GM12878 (cell line): ENCODE data around the gene RAB40B. TPM values are rescaled to one million over a fixed set of nuclear protein-coding genes. Genes with fewer than 3 reads are reported as not detected.

Experiments used
- ATAC-seq: fragments of 200-7000 bp; cut with Tn5 transposase; 3 replicates; pipeline ENCODE4 v1.9.1; 2020; ENCODE audit warnings: mild to moderate bottlenecking, moderate library complexity
- BruUV-seq: library from RNA; stranded (reverse); fragments of 400-500 nt; replicated peaks from 2 replicates; lab custom pipeline; 2021; lab: Mats Ljungman, UMichigan
- CTCF ChIA-PET: fragments of 300-600 bp; sonication (Branson Sonifier 250); formaldehyde crosslinking; extraction: SDS; loops from one replicate; lab custom pipeline; 2021; ENCODE audit warnings: inconsistent platforms; lab: Yijun Ruan, JAX
- POLR2A ChIA-PET: fragments of 350-600 bp; formaldehyde crosslinking; extraction: SDS; loops from one replicate; lab custom pipeline; 2021; ENCODE audit warnings: inconsistent platforms; lab: Charles Lee
- RAD21 ChIA-PET: fragments of 300-600 bp; sonication (Branson Sonifier 250); formaldehyde crosslinking; loops from one replicate; lab custom pipeline; 2023; ENCODE audit warnings: antibody characterized with exemption; ENCODE audit not compliant: unreplicated experiment; lab: Charles Lee
- SMC1A ChIA-PET: fragments of 300-600 bp; sonication (Branson Sonifier 250); formaldehyde crosslinking; loops from one replicate; lab custom pipeline; 2023; ENCODE audit not compliant: unreplicated experiment, uncharacterized antibody; lab: Charles Lee
- DNase-seq: peaks from one replicate; pipeline ENCODE4 v3.0.0-alpha.2; 2011; ENCODE audit warnings: low read depth, low spot score
- FAIRE-seq: peaks from 3 replicates; lab custom pipeline; 2011; peaks lifted over from hg19 to GRCh38; lab: Jason Lieb, UNC
- H2AFZ ChIP-seq: 2 replicates; pipeline ENCODE4 v1.6.0; 2011; ENCODE audit warnings: low read depth, low read length, control low read depth; ENCODE audit not compliant: control insufficient read depth
- H3K27ac ChIP-seq: 2 replicates; pipeline ENCODE4 v1.5.1; 2011; ENCODE audit warnings: control low read depth; ENCODE audit not compliant: control insufficient read depth, insufficient read depth
- H3K27me3 ChIP-seq, 2 experiments: replicated peaks in 1 of 2; 2 replicates each; pipeline versions ENCODE4 v1.6.0 to v1.6.1; 2011; ENCODE audit warnings: low read length in 1 of 2; ENCODE audit not compliant: control insufficient read depth in 2 of 2, insufficient read depth in 2 of 2
- H3K36me3 ChIP-seq, 2 experiments: 2 replicates each; pipeline ENCODE4 v1.5.1; 2011; ENCODE audit warnings: low read length in 1 of 2; ENCODE audit not compliant: control insufficient read depth in 2 of 2, insufficient read depth in 2 of 2
- H3K4me1 ChIP-seq: 2 replicates; pipeline ENCODE4 v1.6.1; 2011; ENCODE audit warnings: mild to moderate bottlenecking, low read length, moderate library complexity, mixed read lengths; ENCODE audit not compliant: control insufficient read depth, insufficient read depth
- H3K4me2 ChIP-seq: 2 replicates; pipeline ENCODE4 v1.6.0; 2011; ENCODE audit warnings: control low read depth; ENCODE audit not compliant: control insufficient read depth, insufficient read depth
- H3K4me3 ChIP-seq: fragments of 200-600 bp; sonication (generic); 2 replicates; pipeline ENCODE4 v1.5.1; 2016
- H3K79me2 ChIP-seq: 2 replicates; pipeline ENCODE4 v1.6.0; 2011; ENCODE audit warnings: low read length; ENCODE audit not compliant: control insufficient read depth, insufficient read depth
- H3K9ac ChIP-seq: 2 replicates; pipeline ENCODE4 v1.8.0; 2011; ENCODE audit warnings: low read length, control low read depth, mixed read lengths; ENCODE audit not compliant: control insufficient read depth, insufficient read depth
- H3K9me3 ChIP-seq: replicated peaks from 3 replicates; pipeline ENCODE4 v1.5.1; 2011; ENCODE audit warnings: mild to moderate bottlenecking, low read length; ENCODE audit not compliant: control insufficient read depth, insufficient read depth
- H4K20me1 ChIP-seq: 2 replicates; pipeline ENCODE4 v1.6.0; 2011; ENCODE audit not compliant: control insufficient read depth, insufficient read depth
- BCL11A ChIP-seq: IDR thresholded peaks from 2 replicates; pipeline ENCODE4 v1.6.1; 2011; ENCODE audit warnings: low read depth, low read length
- BHLHE40 ChIP-seq, 2 experiments: fragments of 450-650 bp in 1 of 2; IDR thresholded peaks; 2 replicates each; pipeline ENCODE4 v1.6.1; 2011 to 2017; ENCODE audit warnings: low read depth in 2 of 2, borderline replicate concordance in 1 of 2, improper control_type of control experiment in 1 of 2, low read length in 1 of 2, mild to moderate bottlenecking in 1 of 2
- MYB ChIP-seq: fragments of 150-350 bp; IDR thresholded peaks from 2 replicates; pipeline ENCODE4 v1.6.1; 2014; ENCODE audit warnings: mild to moderate bottlenecking, low read depth, low read length, borderline replicate concordance
- NFYA ChIP-seq: IDR thresholded peaks from 2 replicates; pipeline ENCODE4 v1.6.1; 2011; ENCODE audit warnings: low read depth, mild to moderate bottlenecking, low read length, improper control_type of control experiment, borderline replicate concordance
- NR2C2 ChIP-seq: IDR thresholded peaks from 2 replicates; pipeline ENCODE4 v1.6.1; 2011; ENCODE audit warnings: borderline replicate concordance, low read depth; ENCODE audit not compliant: control insufficient read depth, insufficient read length
- NR2F1 ChIP-seq: fragments of 450-650 bp; conservative IDR thresholded peaks from 2 replicates; pipeline ENCODE4 v1.6.1; 2017; ENCODE audit warnings: mild to moderate bottlenecking
- RAD51 ChIP-seq: fragments of 450-650 bp; IDR thresholded peaks from 2 replicates; pipeline ENCODE4 v1.6.1; 2016; ENCODE audit warnings: moderate library complexity, mild to moderate bottlenecking, inconsistent platforms
- SMARCA5 ChIP-seq: fragments of 450-650 bp; IDR thresholded peaks from 2 replicates; pipeline ENCODE4 v1.6.1; 2017; ENCODE audit warnings: mild to moderate bottlenecking
- SREBF2 ChIP-seq: IDR thresholded peaks from 2 replicates; pipeline ENCODE4 v1.6.1; 2012; ENCODE audit warnings: mild to moderate bottlenecking, low read length
- TAF1 ChIP-seq: IDR thresholded peaks from 2 replicates; pipeline ENCODE4 v1.6.1; 2011; ENCODE audit warnings: mild to moderate bottlenecking, low read depth, low read length, borderline replicate concordance
- ZNF24 ChIP-seq: fragments of 450-650 bp; IDR thresholded peaks from 2 replicates; pipeline ENCODE4 v1.6.1; 2017; ENCODE audit warnings: antibody characterized with exemption, mild to moderate bottlenecking
- WGBS: methylation state at CpG from one replicate; pipeline ENCODE4 v1.1.6; 2016; ENCODE audit warnings: low lambda C conversion rate; ENCODE audit not compliant: insufficient replicate concordance, insufficient coverage; ENCODE audit errors: missing lambda C conversion rate; 5-methylcytosine and 5-hydroxymethylcytosine counted together
- in situ Hi-C: fragments of 300-500 bp; cut with MboI; formaldehyde crosslinking; loops from 9 replicates; pipeline ENCODE4 v1.14.3; 2018; ENCODE audit warnings: mixed read lengths
- intact Hi-C: fragments of 100-400 bp; cut with micrococcal nuclease; formaldehyde crosslinking; loops from one replicate; pipeline ENCODE4 v1.14.2; 2022; ENCODE audit not compliant: unreplicated experiment
- polyA plus RNA-seq, 11 experiments: library from polyadenylated mRNA; depleted of rRNA in 4 of 11; unstranded in 6 of 11; stranded (reverse) in 5 of 11; fragments of >200 nt; fragmentation: Nextera tagmentation in 4 of 11; fragmentation: Illumina TruSeq in 1 of 11; extraction: Ambion mirVana in 4 of 11; extraction: Trizol in 1 of 11; gene quantifications; 1 replicate in 1 of 11; 2 replicates in 10 of 11; pipeline versions ENCODE4 v1.2.1 to v1.2.3, GENCODE V29; 2011 to 2016; ENCODE audit warnings: inconsistent platforms in 2 of 11, missing spikeins in 2 of 11, low read depth in 1 of 11
- total RNA-seq, 4 experiments: library from RNA; depleted of rRNA in 3 of 4; stranded (reverse); fragments of >200 nt in 3 of 4; fragmentation: Illumina TruSeq in 1 of 4; extraction: Trizol in 1 of 4; gene quantifications; 2 replicates each; pipeline versions ENCODE4 v1.2.1 to v1.2.3, GENCODE V29; 2013 to 2021
- TF ChIP-seq, protein P1 (sequence below): fragments of 450-650 bp; IDR thresholded peaks from 2 replicates; pipeline ENCODE4 v1.6.1; 2016; ENCODE audit warnings: mild to moderate bottlenecking, moderate library complexity, borderline replicate concordance
- TF ChIP-seq, protein P2 (sequence below): fragments of 450-650 bp; IDR thresholded peaks from 2 replicates; pipeline ENCODE4 v1.6.1; 2016; ENCODE audit warnings: mild to moderate bottlenecking
- TF ChIP-seq, protein P3 (sequence below): fragments of 150-350 bp; IDR thresholded peaks from 2 replicates; pipeline ENCODE4 v1.6.1; 2014; ENCODE audit warnings: mild to moderate bottlenecking, low read depth, low read length
- TF ChIP-seq, protein P4 (sequence below): IDR thresholded peaks from 2 replicates; pipeline ENCODE4 v1.6.1; 2011; ENCODE audit warnings: low read depth, mild to moderate bottlenecking, low read length, moderate library complexity, borderline replicate concordance; ENCODE audit errors: extremely low read depth

The RAB40B gene
- total and polyA plus RNA-seq, 10 of the 15 experiments (the other 5 are each of a cell fraction or from before 2014, with no cell fraction given), result 0.06 to 2.8 (median 1.4) TPM

DNA sequence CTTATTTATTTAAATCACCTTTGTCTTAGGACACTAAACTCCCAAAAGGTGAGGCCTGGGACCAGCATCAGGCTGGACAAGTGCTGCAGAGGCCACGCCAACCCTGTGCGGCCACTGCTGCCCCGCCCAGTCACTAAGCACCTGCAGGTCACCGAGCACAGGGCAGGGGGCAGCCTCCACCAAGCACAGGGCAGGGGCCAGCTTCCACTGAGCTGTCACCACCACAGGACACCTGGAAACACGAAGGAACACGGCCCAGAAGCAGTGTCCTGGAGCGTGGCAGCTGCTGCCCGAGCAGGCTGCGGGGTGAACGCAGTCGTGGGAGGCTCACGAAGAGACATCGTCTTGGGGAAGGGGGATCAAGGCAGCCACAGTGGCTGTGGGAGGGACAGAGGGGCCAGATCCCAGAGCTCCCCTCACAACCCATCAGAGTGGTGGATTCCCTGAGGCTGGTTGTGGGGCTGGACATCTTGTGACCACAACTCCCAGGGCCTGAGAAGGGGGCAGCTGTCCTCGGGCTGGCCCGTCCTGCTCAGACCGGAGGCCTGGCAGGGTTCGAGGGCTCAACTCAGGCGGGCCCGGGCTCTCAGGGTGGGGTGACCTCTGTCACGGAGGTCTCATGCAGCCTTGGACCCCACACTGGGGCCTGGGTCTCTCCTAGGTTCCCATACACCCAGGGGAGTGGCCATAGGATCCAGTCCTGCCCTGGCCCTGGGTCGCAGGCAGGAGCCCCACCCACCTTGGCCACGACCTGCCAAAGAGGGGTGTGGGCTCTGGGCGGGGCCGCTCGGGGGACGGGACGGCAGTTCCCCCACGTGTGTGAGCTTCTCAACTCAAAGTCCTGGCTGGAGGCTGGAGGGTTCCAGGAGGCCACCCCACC is 18.7 kb downstream of the RAB40B start:
- in situ Hi-C loops, result no loop called here
- TF ChIP-seq BCL11A, result no peak
- no peak for TF ChIP-seq NR2F1
- no peak for TF ChIP-seq RAD51
- TF ChIP-seq SREBF2, result no peak
- TF ChIP-seq ZNF24, result no peak
- TF ChIP-seq NFYA, result no peak
- TF ChIP-seq SMARCA5, result no peak
- TF ChIP-seq, protein P1, sequence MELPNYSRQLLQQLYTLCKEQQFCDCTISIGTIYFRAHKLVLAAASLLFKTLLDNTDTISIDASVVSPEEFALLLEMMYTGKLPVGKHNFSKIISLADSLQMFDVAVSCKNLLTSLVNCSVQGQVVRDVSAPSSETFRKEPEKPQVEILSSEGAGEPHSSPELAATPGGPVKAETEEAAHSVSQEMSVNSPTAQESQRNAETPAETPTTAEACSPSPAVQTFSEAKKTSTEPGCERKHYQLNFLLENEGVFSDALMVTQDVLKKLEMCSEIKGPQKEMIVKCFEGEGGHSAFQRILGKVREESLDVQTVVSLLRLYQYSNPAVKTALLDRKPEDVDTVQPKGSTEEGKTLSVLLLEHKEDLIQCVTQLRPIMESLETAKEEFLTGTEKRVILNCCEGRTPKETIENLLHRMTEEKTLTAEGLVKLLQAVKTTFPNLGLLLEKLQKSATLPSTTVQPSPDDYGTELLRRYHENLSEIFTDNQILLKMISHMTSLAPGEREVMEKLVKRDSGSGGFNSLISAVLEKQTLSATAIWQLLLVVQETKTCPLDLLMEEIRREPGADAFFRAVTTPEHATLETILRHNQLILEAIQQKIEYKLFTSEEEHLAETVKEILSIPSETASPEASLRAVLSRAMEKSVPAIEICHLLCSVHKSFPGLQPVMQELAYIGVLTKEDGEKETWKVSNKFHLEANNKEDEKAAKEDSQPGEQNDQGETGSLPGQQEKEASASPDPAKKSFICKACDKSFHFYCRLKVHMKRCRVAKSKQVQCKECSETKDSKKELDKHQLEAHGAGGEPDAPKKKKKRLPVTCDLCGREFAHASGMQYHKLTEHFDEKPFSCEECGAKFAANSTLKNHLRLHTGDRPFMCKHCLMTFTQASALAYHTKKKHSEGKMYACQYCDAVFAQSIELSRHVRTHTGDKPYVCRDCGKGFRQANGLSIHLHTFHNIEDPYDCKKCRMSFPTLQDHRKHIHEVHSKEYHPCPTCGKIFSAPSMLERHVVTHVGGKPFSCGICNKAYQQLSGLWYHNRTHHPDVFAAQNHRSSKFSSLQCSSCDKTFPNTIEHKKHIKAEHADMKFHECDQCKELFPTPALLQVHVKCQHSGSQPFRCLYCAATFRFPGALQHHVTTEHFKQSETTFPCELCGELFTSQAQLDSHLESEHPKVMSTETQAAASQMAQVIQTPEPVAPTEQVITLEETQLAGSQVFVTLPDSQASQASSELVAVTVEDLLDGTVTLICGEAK, result no peak
- TF ChIP-seq NR2C2, result no peak
- TF ChIP-seq, protein P2, sequence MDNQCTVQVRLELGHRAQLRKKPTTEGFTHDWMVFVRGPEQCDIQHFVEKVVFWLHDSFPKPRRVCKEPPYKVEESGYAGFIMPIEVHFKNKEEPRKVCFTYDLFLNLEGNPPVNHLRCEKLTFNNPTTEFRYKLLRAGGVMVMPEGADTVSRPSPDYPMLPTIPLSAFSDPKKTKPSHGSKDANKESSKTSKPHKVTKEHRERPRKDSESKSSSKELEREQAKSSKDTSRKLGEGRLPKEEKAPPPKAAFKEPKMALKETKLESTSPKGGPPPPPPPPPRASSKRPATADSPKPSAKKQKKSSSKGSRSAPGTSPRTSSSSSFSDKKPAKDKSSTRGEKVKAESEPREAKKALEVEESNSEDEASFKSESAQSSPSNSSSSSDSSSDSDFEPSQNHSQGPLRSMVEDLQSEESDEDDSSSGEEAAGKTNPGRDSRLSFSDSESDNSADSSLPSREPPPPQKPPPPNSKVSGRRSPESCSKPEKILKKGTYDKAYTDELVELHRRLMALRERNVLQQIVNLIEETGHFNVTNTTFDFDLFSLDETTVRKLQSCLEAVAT, result no peak
- TF ChIP-seq, protein P3, sequence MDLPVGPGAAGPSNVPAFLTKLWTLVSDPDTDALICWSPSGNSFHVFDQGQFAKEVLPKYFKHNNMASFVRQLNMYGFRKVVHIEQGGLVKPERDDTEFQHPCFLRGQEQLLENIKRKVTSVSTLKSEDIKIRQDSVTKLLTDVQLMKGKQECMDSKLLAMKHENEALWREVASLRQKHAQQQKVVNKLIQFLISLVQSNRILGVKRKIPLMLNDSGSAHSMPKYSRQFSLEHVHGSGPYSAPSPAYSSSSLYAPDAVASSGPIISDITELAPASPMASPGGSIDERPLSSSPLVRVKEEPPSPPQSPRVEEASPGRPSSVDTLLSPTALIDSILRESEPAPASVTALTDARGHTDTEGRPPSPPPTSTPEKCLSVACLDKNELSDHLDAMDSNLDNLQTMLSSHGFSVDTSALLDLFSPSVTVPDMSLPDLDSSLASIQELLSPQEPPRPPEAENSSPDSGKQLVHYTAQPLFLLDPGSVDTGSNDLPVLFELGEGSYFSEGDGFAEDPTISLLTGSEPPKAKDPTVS, result no peak
- TF ChIP-seq TAF1, result no peak
- no peak for TF ChIP-seq MYB
- no peak for TF ChIP-seq BHLHE40 (IDR thresholded peaks at IDR 0.05; ENCODE audit: borderline replicate concordance in 1 of 2, low read depth in 2 of 2, low read length in 1 of 2)
- TF ChIP-seq, protein P4, sequence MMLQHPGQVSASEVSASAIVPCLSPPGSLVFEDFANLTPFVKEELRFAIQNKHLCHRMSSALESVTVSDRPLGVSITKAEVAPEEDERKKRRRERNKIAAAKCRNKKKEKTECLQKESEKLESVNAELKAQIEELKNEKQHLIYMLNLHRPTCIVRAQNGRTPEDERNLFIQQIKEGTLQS, result no peak
- Histone ChIP-seq H3K9ac (no peak overlapping the region), H3K36me3 (no peaks in the 10 kb centered on the region), H3K4me1 (no peaks in the 10 kb centered on the region), H3K4me2 (no peak overlapping the region), H3K27ac (no peak overlapping the region), H3K9me3 (no peaks in the 10 kb centered on the region), H3K79me2 (no peaks in the 10 kb centered on the region), H4K20me1 (no peaks in the 10 kb centered on the region), H3K27me3 (no peaks in the 10 kb centered on the region), H3K4me3 (no peak overlapping the region), H2AFZ (no peak overlapping the region)
- no TSS peak for BruUV-seq
- ChIA-PET SMC1A (no interaction called here), RAD21 (no interaction called here), CTCF (no interaction called here), POLR2A (no interaction called here)
- WGBS, result 74% methylated on average over 27 of the region's 28 CpGs
- ATAC-seq (no peak), DNase-seq (no peak), FAIRE-seq (no peak)
- intact Hi-C loops, result no loop called here
